ENCODE results near the gene USP47.

Gene USP47

GRCh38 chr11:11931461-11932055, 89.8 kb downstream of the USP47 start:
- Histone ChIP-seq H3K4me1 (ENCODE audit: control insufficient read depth, insufficient read depth, low read length) (no peaks in the 10 kb centered on the region), H3K36me3 (ENCODE audit: control insufficient read depth, insufficient read depth, low read length) (peaks cover 3% of the 10 kb centered on the region), H3K27me3 (ENCODE audit: control insufficient read depth, insufficient read depth, low read length) (no peaks in the 10 kb centered on the region), H3K9ac (ENCODE audit: low read length) (no peak overlapping the region), H3K27ac (ENCODE audit: low read depth, low read length) (no peak overlapping the region), H3K4me3 (ENCODE audit: low read length) (no peak overlapping the region)

- H3K4me3 ChIP-seq (ENCODE audit: low read length): no peak overlapping the region
- no peaks in the 10 kb centered on the region for H3K4me1 ChIP-seq (ENCODE audit: control insufficient read depth, insufficient read depth, low read length)
- H3K36me3 ChIP-seq (ENCODE audit: control insufficient read depth, insufficient read depth, low read length): peaks cover 6% of the 10 kb centered on the region
- H3K27ac ChIP-seq (ENCODE audit: low read depth, low read length): no peak overlapping the region
- H3K27me3 ChIP-seq (ENCODE audit: control insufficient read depth, insufficient read depth, low read length): no peaks in the 10 kb centered on the region
- H3K9ac ChIP-seq (ENCODE audit: low read length): no peak overlapping the region
These were observed 93.8 kb downstream of the USP47 start for GRCh38 chr11:11935536-11935935.

- no peaks in the 10 kb centered on the region for H3K27me3 ChIP-seq (ENCODE audit: control insufficient read depth, insufficient read depth, low read length)
- no peak overlapping the region for H3K4me3 ChIP-seq (ENCODE audit: low read length)
- H3K4me1 ChIP-seq (ENCODE audit: control insufficient read depth, insufficient read depth, low read length): no peaks in the 10 kb centered on the region
- H3K36me3 ChIP-seq (ENCODE audit: control insufficient read depth, insufficient read depth, low read length): peaks cover 10% of the 10 kb centered on the region
- no peak overlapping the region for H3K27ac ChIP-seq (ENCODE audit: low read depth, low read length)
- no peak overlapping the region for H3K9ac ChIP-seq (ENCODE audit: low read length)
These were observed 95.7 kb downstream of the USP47 start for GRCh38 chr11:11937433-11937832.

- Histone ChIP-seq H3K36me3 (ENCODE audit: control insufficient read depth, insufficient read depth, low read length) (peaks cover 15% of the 10 kb centered on the region), H3K9ac (ENCODE audit: low read length) (no peak overlapping the region), H3K27me3 (ENCODE audit: control insufficient read depth, insufficient read depth, low read length) (no peaks in the 10 kb centered on the region), H3K27ac (ENCODE audit: low read depth, low read length) (no peak overlapping the region), H3K4me3 (ENCODE audit: low read length) (no peak overlapping the region), H3K4me1 (ENCODE audit: control insufficient read depth, insufficient read depth, low read length) (no peaks in the 10 kb centered on the region)
These were observed 96.2 kb downstream of the USP47 start for GRCh38 chr11:11937957-11938356.

- Histone ChIP-seq H3K27me3 (ENCODE audit: control insufficient read depth, insufficient read depth, low read length) (no peaks in the 10 kb centered on the region), H3K4me3 (ENCODE audit: low read length) (no peak overlapping the region), H3K36me3 (ENCODE audit: control insufficient read depth, insufficient read depth, low read length) (peaks cover 15% of the 10 kb centered on the region), H3K27ac (ENCODE audit: low read depth, low read length) (no peak overlapping the region), H3K4me1 (ENCODE audit: control insufficient read depth, insufficient read depth, low read length) (no peaks in the 10 kb centered on the region), H3K9ac (ENCODE audit: low read length) (no peak overlapping the region)
These were observed 98.8 kb downstream of the USP47 start for GRCh38 chr11:11940551-11940950.

GRCh38 chr11:11942668-11943067, 100.9 kb downstream of the USP47 start:
- Histone ChIP-seq H3K4me3 (ENCODE audit: low read length) (no peak overlapping the region), H3K36me3 (ENCODE audit: control insufficient read depth, insufficient read depth, low read length) (peaks cover 12% of the 10 kb centered on the region), H3K27ac (ENCODE audit: low read depth, low read length) (no peak overlapping the region), H3K9ac (ENCODE audit: low read length) (no peak overlapping the region), H3K4me1 (ENCODE audit: control insufficient read depth, insufficient read depth, low read length) (peaks cover 3% of the 10 kb centered on the region), H3K27me3 (ENCODE audit: control insufficient read depth, insufficient read depth, low read length) (no peaks in the 10 kb centered on the region)

- peaks cover 9% of the 10 kb centered on the region for H3K36me3 ChIP-seq (ENCODE audit: control insufficient read depth, insufficient read depth, low read length)
These were observed 102.7 kb downstream of the USP47 start for GRCh38 chr11:11944444-11944843.

GRCh38 chr11:11946180-11946579, 104.4 kb downstream of the USP47 start:
- Histone ChIP-seq H3K27me3 (ENCODE audit: control insufficient read depth, insufficient read depth, low read length) (no peaks in the 10 kb centered on the region), H3K27ac (ENCODE audit: low read depth, low read length) (no peak overlapping the region), H3K4me3 (ENCODE audit: low read length) (no peak overlapping the region), H3K9ac (ENCODE audit: low read length) (no peak overlapping the region), H3K36me3 (ENCODE audit: control insufficient read depth, insufficient read depth, low read length) (peaks cover 6% of the 10 kb centered on the region), H3K4me1 (ENCODE audit: control insufficient read depth, insufficient read depth, low read length) (peaks cover 3% of the 10 kb centered on the region)

More at GRCh38 chr11:11944444-11944843, 102.7 kb downstream of the USP47 start:
- H3K9ac ChIP-seq (ENCODE audit: low read length): no peak overlapping the region
- H3K4me1 ChIP-seq (ENCODE audit: control insufficient read depth, insufficient read depth, low read length): peaks cover 3% of the 10 kb centered on the region
- H3K27ac ChIP-seq (ENCODE audit: low read depth, low read length): no peak overlapping the region
- no peak overlapping the region for H3K4me3 ChIP-seq (ENCODE audit: low read length)
- H3K27me3 ChIP-seq (ENCODE audit: control insufficient read depth, insufficient read depth, low read length): no peaks in the 10 kb centered on the region

GRCh38 chr11:11946878-11947277, 105.1 kb downstream of the USP47 start:
- no peak overlapping the region for H3K27ac ChIP-seq (ENCODE audit: low read depth, low read length)
- H3K4me3 ChIP-seq (ENCODE audit: low read length): no peak overlapping the region
- peaks cover 3% of the 10 kb centered on the region for H3K4me1 ChIP-seq (ENCODE audit: control insufficient read depth, insufficient read depth, low read length)
- no peaks in the 10 kb centered on the region for H3K27me3 ChIP-seq (ENCODE audit: control insufficient read depth, insufficient read depth, low read length)
- H3K36me3 ChIP-seq (ENCODE audit: control insufficient read depth, insufficient read depth, low read length): peaks cover 6% of the 10 kb centered on the region
- H3K9ac ChIP-seq (ENCODE audit: low read length): no peak overlapping the region

GRCh38 chr11:11947825-11948224, 106.1 kb downstream of the USP47 start:
- no peak overlapping the region for H3K4me3 ChIP-seq (ENCODE audit: low read length)
- H3K27me3 ChIP-seq (ENCODE audit: control insufficient read depth, insufficient read depth, low read length): no peaks in the 10 kb centered on the region
- H3K27ac ChIP-seq (ENCODE audit: low read depth, low read length): no peak overlapping the region
- peaks cover 1% of the 10 kb centered on the region for H3K36me3 ChIP-seq (ENCODE audit: control insufficient read depth, insufficient read depth, low read length)
- H3K9ac ChIP-seq (ENCODE audit: low read length): no peak overlapping the region
- H3K4me1 ChIP-seq (ENCODE audit: control insufficient read depth, insufficient read depth, low read length): peaks cover 3% of the 10 kb centered on the region

- Histone ChIP-seq H3K27me3 (ENCODE audit: control insufficient read depth, insufficient read depth, low read length) (no peaks in the 10 kb centered on the region), H3K4me1 (ENCODE audit: control insufficient read depth, insufficient read depth, low read length) (peaks cover 3% of the 10 kb centered on the region), H3K36me3 (ENCODE audit: control insufficient read depth, insufficient read depth, low read length) (no peaks in the 10 kb centered on the region), H3K4me3 (ENCODE audit: low read length) (no peak overlapping the region), H3K9ac (ENCODE audit: low read length) (no peak overlapping the region), H3K27ac (ENCODE audit: low read depth, low read length) (no peak overlapping the region)
These were observed 106.6 kb downstream of the USP47 start for GRCh38 chr11:11948242-11948947.

GRCh38 chr11:11949482-11949881, 107.7 kb downstream of the USP47 start:
- Histone ChIP-seq H3K27ac (ENCODE audit: low read depth, low read length) (no peak overlapping the region), H3K4me3 (ENCODE audit: low read length) (no peak overlapping the region), H3K4me1 (ENCODE audit: control insufficient read depth, insufficient read depth, low read length) (peaks cover 3% of the 10 kb centered on the region), H3K9ac (ENCODE audit: low read length) (no peak overlapping the region), H3K27me3 (ENCODE audit: control insufficient read depth, insufficient read depth, low read length) (no peaks in the 10 kb centered on the region), H3K36me3 (ENCODE audit: control insufficient read depth, insufficient read depth, low read length) (no peaks in the 10 kb centered on the region)

- no peaks in the 10 kb centered on the region for H3K4me1 ChIP-seq (ENCODE audit: control insufficient read depth, insufficient read depth, low read length)
- H3K27me3 ChIP-seq (ENCODE audit: control insufficient read depth, insufficient read depth, low read length): no peaks in the 10 kb centered on the region
- no peak overlapping the region for H3K9ac ChIP-seq (ENCODE audit: low read length)
- H3K36me3 ChIP-seq (ENCODE audit: control insufficient read depth, insufficient read depth, low read length): peaks cover 15% of the 10 kb centered on the region
- H3K27ac ChIP-seq (ENCODE audit: low read depth, low read length): no peak overlapping the region
- no peak overlapping the region for H3K4me3 ChIP-seq (ENCODE audit: low read length)
These were observed 110.3 kb downstream of the USP47 start for GRCh38 chr11:11952036-11952435.
